ENCODE measurements around the gene HYOU1.

The HYOU1 gene

GRCh38 chr11:119016216-119017009, 40.6 kb downstream of the HYOU1 start:
- no peak for TF ChIP-seq CTCF (IDR thresholded peaks at IDR 0.05; ENCODE audit: borderline replicate concordance, insufficient read depth, low read depth, low read length)
- no peak overlapping the region for H3K4me3 ChIP-seq (ENCODE audit: low read depth, low read length)

GRCh38 chr11:119015054-119015611, 41.9 kb downstream of the HYOU1 start:
- TF ChIP-seq CTCF (IDR thresholded peaks at IDR 0.05; ENCODE audit: borderline replicate concordance, insufficient read depth, low read depth, low read length), result no peak
- no peak overlapping the region for H3K4me3 ChIP-seq (ENCODE audit: low read depth, low read length)

- no peak overlapping the region for H3K4me3 ChIP-seq (ENCODE audit: low read depth, low read length)
- no peak for TF ChIP-seq CTCF (IDR thresholded peaks at IDR 0.05; ENCODE audit: borderline replicate concordance, insufficient read depth, low read depth, low read length)
Measured at GRCh38 chr11:119014209-119014924, 42.6 kb downstream of the HYOU1 start.

- no peak for TF ChIP-seq CTCF (IDR thresholded peaks at IDR 0.05; ENCODE audit: borderline replicate concordance, insufficient read depth, low read depth, low read length)
- no peak overlapping the region for H3K4me3 ChIP-seq (ENCODE audit: low read depth, low read length)
Measured at GRCh38 chr11:119012629-119013170, 44.3 kb downstream of the HYOU1 start.

- TF ChIP-seq CTCF (IDR thresholded peaks at IDR 0.05; ENCODE audit: borderline replicate concordance, insufficient read depth, low read depth, low read length), result no peak
- no peak overlapping the region for H3K4me3 ChIP-seq (ENCODE audit: low read depth, low read length)
Measured at GRCh38 chr11:119011476-119012053, 45.4 kb downstream of the HYOU1 start.

- H3K4me3 ChIP-seq (ENCODE audit: low read depth, low read length), result no peak overlapping the region
- no peak for TF ChIP-seq CTCF (IDR thresholded peaks at IDR 0.05; ENCODE audit: borderline replicate concordance, insufficient read depth, low read depth, low read length)
Measured at GRCh38 chr11:119006656-119007055, 50.3 kb downstream of the HYOU1 start.
